AG04450 (cell line): ENCODE data around the gene EIF2B5. TPM values are rescaled to one million over a fixed set of nuclear protein-coding genes. Genes with fewer than 3 reads are reported as not detected.
"Not testable (repeated sequence)": the region's sequence is repeated elsewhere in the genome, so short reads cannot be mapped to it uniquely, and the experiment has no call there.

Experiments used
- CTCF ChIA-PET: fragments of 300-600, 350-600 bp; formaldehyde crosslinking; extraction: SDS; loops from one replicate; lab custom pipeline; 2022; ENCODE audit warnings: antibody characterized with exemption, inconsistent platforms; lab: Charles Lee
- POLR2A ChIA-PET: fragments of 350-600 bp; formaldehyde crosslinking; extraction: SDS; loops from one replicate; lab custom pipeline; 2021; ENCODE audit warnings: antibody characterized with exemption, inconsistent platforms; lab: Yijun Ruan, JAX
- DNase-seq: peaks from one replicate; pipeline ENCODE4 v3.0.0-alpha.2; 2011; ENCODE audit warnings: low read depth, low spot score
- H3K27ac ChIP-seq: one replicate; pipeline ENCODE4 v1.5.1; 2012; ENCODE audit warnings: low read depth, low read length, control low read depth
- H3K27me3 ChIP-seq: one replicate; pipeline ENCODE4 v1.6.0; 2012; ENCODE audit warnings: low read length; ENCODE audit not compliant: control insufficient read depth, insufficient read depth
- H3K4me3 ChIP-seq: 2 replicates; pipeline ENCODE4 v1.5.1; 2011; ENCODE audit warnings: mild to moderate bottlenecking, low read depth, low read length, control low read depth
- H3K9me3 ChIP-seq: 2 replicates; pipeline ENCODE4 v1.5.1; 2012; ENCODE audit warnings: low read length; ENCODE audit not compliant: control insufficient read depth, insufficient read depth
- polyA plus RNA-seq: library from polyadenylated mRNA; depleted of rRNA; stranded (reverse); fragments of >200 nt; gene quantifications from 2 replicates; pipeline ENCODE4 v1.2.3, GENCODE V29; 2011
- TF ChIP-seq, protein P1 (sequence below): IDR thresholded peaks from 2 replicates; pipeline ENCODE4 v1.5.1; 2011; ENCODE audit warnings: low read depth, low read length, control low read depth, inconsistent platforms

Gene EIF2B5
- polyA plus RNA-seq, 1 experiment = 29.8 TPM

DNA sequence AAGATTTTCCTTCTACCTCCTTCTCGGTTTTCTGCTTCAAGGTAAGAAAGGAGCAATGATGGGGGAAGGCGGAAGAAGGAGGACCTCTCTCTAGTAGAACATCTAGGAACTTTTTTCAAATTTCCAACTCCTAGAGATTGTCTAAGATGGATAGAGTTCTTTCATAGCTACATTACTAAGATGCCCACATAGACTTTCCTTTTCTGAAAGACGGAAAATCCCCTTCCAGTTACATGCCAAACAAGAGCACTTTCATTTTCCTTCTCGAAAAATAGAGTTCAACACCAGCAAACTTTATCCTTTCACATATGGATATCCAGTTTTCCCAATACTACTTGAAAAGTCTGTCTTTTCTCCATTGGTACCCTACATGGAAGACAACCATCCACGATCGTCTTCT, 37.6 kb upstream of the EIF2B5 start:
- POLR2A ChIA-PET = no interaction called here
- Histone ChIP-seq H3K9me3 (peaks cover 7% of the 10 kb centered on the region), H3K4me3 (no peak overlapping the region), H3K27me3 (peaks cover 7% of the 10 kb centered on the region), H3K27ac (no peak overlapping the region)
- TF ChIP-seq, protein P1, sequence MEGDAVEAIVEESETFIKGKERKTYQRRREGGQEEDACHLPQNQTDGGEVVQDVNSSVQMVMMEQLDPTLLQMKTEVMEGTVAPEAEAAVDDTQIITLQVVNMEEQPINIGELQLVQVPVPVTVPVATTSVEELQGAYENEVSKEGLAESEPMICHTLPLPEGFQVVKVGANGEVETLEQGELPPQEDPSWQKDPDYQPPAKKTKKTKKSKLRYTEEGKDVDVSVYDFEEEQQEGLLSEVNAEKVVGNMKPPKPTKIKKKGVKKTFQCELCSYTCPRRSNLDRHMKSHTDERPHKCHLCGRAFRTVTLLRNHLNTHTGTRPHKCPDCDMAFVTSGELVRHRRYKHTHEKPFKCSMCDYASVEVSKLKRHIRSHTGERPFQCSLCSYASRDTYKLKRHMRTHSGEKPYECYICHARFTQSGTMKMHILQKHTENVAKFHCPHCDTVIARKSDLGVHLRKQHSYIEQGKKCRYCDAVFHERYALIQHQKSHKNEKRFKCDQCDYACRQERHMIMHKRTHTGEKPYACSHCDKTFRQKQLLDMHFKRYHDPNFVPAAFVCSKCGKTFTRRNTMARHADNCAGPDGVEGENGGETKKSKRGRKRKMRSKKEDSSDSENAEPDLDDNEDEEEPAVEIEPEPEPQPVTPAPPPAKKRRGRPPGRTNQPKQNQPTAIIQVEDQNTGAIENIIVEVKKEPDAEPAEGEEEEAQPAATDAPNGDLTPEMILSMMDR = no peak
- DNase-seq = no peak
- CTCF ChIA-PET = no interaction called here

DNA sequence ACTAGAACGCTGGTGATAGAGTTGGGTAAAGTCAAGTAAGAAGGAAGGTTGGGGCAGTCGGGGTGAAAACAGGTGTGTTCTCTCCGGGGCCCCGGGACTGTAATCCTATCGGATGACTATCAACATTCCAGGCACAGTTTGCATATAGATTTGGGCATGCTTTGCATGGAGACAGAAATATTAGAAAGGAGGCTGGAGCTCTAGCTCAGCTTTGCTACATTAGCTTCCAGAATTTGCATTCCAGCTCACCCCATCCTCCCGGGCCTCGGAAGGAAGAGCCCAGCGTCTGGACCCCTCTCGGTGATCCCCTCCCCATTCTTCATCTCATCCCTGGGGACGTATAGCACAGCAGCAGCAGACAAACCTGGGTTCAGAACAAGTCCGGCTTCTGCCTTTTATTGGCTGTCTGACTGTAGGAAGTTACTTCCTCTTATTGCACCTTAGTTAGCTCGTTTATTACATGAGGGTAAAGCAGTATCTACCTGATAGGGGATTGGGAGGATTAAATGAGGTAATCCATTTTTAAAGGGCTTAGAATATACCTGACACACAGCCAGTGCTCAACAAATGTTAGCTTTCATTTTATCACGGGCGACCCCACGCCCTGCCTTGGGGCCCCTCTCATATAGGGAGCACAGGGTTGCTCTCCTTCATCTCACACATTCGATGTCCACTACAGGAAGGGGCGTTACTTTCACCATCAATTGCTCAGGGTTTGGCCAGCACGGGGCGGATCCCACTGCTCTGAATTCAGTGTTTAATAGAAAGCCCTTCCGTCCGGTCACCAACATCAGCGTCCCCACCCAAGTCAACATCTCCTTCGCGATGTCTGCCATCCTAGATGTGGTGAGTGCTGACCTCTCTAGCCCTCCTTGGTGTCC, 35.1 kb upstream of the EIF2B5 start:
- no peak overlapping the region for H3K27ac ChIP-seq
- H3K4me3 ChIP-seq = no peak overlapping the region
- peaks cover 3% of the 10 kb centered on the region for H3K9me3 ChIP-seq
- TF ChIP-seq, protein P1 = no peak
- CTCF ChIA-PET = no interaction called here
- no peak for DNase-seq
- POLR2A ChIA-PET = no interaction called here
- peaks cover 10% of the 10 kb centered on the region for H3K27me3 ChIP-seq

DNA sequence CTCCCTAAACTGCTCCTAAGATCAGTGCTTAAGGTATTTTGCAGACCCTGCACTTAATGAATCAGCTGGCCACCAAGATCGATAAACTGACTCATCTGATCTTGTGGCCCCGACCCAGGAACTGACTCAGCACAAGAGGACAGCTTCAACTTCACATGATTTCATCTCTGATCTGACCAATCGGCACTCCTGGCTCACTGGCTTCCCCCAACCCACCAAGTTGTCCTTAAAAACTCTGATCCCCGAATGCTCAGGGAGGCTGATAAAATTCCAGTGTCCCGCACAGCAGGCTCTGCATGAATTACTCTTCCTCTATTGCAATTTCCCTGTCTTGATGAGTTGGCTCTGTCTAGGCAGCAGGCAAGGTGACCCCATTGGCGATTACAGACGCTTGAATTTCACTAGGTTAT, 24.8 kb upstream of the EIF2B5 start:
- no peaks in the 10 kb centered on the region for H3K9me3 ChIP-seq
- POLR2A ChIA-PET = no interaction called here
- TF ChIP-seq, protein P1 = no peak
- no peak overlapping the region for H3K27ac ChIP-seq
- CTCF ChIA-PET = interaction anchor here (1.2 kb wide), 1 partner anchor 215 kb away, joined by 5 read pairs; no protein-coding TSS in a partner anchor
- H3K4me3 ChIP-seq = no peak overlapping the region
- no peak for DNase-seq
- peaks cover 7% of the 10 kb centered on the region for H3K27me3 ChIP-seq

DNA sequence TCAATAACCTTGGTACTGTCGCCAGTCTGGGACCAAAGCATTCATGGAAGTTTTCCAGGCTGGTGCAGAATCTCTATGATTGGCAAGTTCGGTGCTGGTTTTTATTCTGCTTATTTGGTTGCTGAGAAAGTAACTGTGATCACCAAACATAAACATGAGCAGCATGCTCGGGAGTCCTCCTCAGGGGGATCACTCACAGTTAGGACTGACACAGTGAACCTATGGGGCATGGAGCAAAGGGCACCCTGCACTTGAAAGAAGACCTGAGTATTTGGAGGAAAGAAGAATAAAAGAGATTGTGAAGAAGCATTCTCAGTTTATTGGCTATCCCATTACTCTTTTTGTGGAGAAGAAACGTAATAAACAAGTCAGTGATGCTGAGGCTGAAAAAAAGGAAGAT, 19.1 kb upstream of the EIF2B5 start:
- CTCF ChIA-PET = no interaction called here
- Histone ChIP-seq H3K9me3 (no peaks in the 10 kb centered on the region), H3K27me3 (peaks cover 4% of the 10 kb centered on the region), H3K27ac (no peak overlapping the region), H3K4me3 (no peak overlapping the region)
- no peak for DNase-seq
- TF ChIP-seq, protein P1 = no peak
- POLR2A ChIA-PET = no interaction called here

DNA sequence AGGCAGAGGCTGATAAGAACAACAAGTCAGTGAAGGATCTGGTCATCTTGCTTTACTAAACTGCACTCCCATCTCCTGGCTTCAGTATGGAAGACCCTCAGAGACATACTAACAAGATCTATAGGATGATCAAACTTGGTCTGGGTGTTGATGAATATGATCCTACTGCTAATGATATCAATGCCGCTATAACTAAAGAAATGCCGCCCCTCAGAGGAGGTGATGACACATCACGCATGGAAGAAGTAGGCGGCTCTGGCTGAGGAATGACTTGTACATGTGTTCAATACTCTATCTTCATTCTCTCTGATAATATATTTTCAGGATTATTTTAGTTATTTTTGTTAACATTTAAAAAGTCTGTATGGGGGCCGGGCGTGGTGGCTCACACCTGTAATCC, 17.5 kb upstream of the EIF2B5 start:
- DNase-seq = no peak
- peaks cover 4% of the 10 kb centered on the region for H3K27me3 ChIP-seq
- H3K4me3 ChIP-seq = no peak overlapping the region
- CTCF ChIA-PET = interaction anchor here (1.1 kb wide), 1 partner anchor 222 kb away, joined by 4 read pairs; no protein-coding TSS in a partner anchor
- TF ChIP-seq, protein P1 = no peak
- H3K9me3 ChIP-seq = no peaks in the 10 kb centered on the region
- POLR2A ChIA-PET = interaction anchor here (0.9 kb wide), 1 partner anchor 481 kb away, joined by 3 read pairs; no protein-coding TSS in a partner anchor
- no peak overlapping the region for H3K27ac ChIP-seq

DNA sequence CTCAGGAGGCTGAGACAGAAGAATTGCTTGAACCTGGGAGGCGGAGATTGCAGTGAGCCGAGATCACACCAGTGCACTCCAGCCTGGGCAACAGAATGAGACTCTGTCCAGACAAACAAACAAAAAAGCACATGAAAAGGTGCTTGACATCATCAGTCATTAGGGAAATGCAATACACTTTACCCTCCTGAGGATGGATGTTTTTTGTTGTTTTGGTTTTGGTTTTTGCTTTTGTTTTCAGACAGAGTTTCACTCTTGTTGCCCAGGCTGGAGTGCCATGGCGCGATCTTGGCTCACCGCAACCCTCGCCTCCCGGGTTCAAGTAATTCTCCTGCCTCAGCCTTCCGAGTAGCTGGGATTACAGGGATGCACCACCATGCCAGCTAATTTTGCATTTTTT, 14.1 kb upstream of the EIF2B5 start:
- H3K9me3 ChIP-seq, H3K27me3 ChIP-seq, DNase-seq, H3K27ac ChIP-seq, POLR2A ChIA-PET, CTCF ChIA-PET, H3K4me3 ChIP-seq: not testable (repeated sequence)
